ENCODE data around the gene CAMK2B. TPM values are rescaled to one million over a fixed set of nuclear protein-coding genes. Genes with fewer than 3 reads are reported as not detected.

CAMK2B gene
- polyA plus RNA-seq, 3 donors, result 1.6 to 2.7 (median 1.7) TPM

GRCh38 chr7:44259547-44260457 lies 65.6 kb downstream of the CAMK2B start:
- DNase-seq (ENCODE audit: low read depth in 3 of 3, low spot score in 2 of 3), result no peak

GRCh38 chr7:44258865-44259546 lies 66.4 kb downstream of the CAMK2B start:
- no peak for DNase-seq (ENCODE audit: low read depth in 3 of 3, low spot score in 2 of 3)

GRCh38 chr7:44258423-44258760 lies 67.0 kb downstream of the CAMK2B start:
- DNase-seq (ENCODE audit: low read depth in 3 of 3, low spot score in 2 of 3), result no peak

GRCh38 chr7:44257618-44258422 lies 67.6 kb downstream of the CAMK2B start:
- DNase-seq (ENCODE audit: low read depth in 3 of 3, low spot score in 2 of 3), result peak; percentile 15 to 27 (median 16)

GRCh38 chr7:44257213-44257612 lies 68.2 kb downstream of the CAMK2B start:
- no peak for DNase-seq (ENCODE audit: low read depth in 3 of 3, low spot score in 2 of 3)

GRCh38 chr7:44256459-44256858 lies 68.9 kb downstream of the CAMK2B start:
- no peak for DNase-seq (ENCODE audit: low read depth in 3 of 3, low spot score in 2 of 3)

GRCh38 chr7:44251881-44252280 lies 73.5 kb downstream of the CAMK2B start:
- no peak for DNase-seq (ENCODE audit: low read depth in 3 of 3, low spot score in 2 of 3)

- no peak for DNase-seq (ENCODE audit: low read depth in 3 of 3, low spot score in 2 of 3)
Measured at GRCh38 chr7:44251269-44251668, 74.1 kb downstream of the CAMK2B start.

- no peak for DNase-seq (ENCODE audit: low read depth in 3 of 3, low spot score in 2 of 3)
Measured at GRCh38 chr7:44249639-44250234, 75.7 kb downstream of the CAMK2B start.

GRCh38 chr7:44247868-44248651 lies 77.3 kb downstream of the CAMK2B start:
- DNase-seq (ENCODE audit: low read depth in 3 of 3, low spot score in 2 of 3), result no peak

- DNase-seq (ENCODE audit: low read depth in 3 of 3, low spot score in 2 of 3), result no peak
Measured at GRCh38 chr7:44246396-44247113, 78.8 kb downstream of the CAMK2B start.

- DNase-seq (ENCODE audit: low read depth in 3 of 3, low spot score in 2 of 3), result no peak
Measured at GRCh38 chr7:44244282-44244681, 81.1 kb downstream of the CAMK2B start.

GRCh38 chr7:44242091-44242490 lies 83.3 kb downstream of the CAMK2B start:
- DNase-seq (ENCODE audit: low read depth in 3 of 3, low spot score in 2 of 3), result no peak

- DNase-seq (ENCODE audit: low read depth in 3 of 3, low spot score in 2 of 3), result peak in 2 of 3 donors; percentile 42 to 53
Measured at GRCh38 chr7:44240983-44241510, 84.3 kb downstream of the CAMK2B start.

GRCh38 chr7:44240376-44240775 lies 85.0 kb downstream of the CAMK2B start:
- DNase-seq (ENCODE audit: low read depth in 3 of 3, low spot score in 2 of 3), result no peak

- DNase-seq (ENCODE audit: low read depth in 3 of 3, low spot score in 2 of 3), result no peak
Measured at GRCh38 chr7:44239361-44239760, 86.0 kb downstream of the CAMK2B start.

GRCh38 chr7:44238116-44238695 lies 87.2 kb downstream of the CAMK2B start:
- DNase-seq (ENCODE audit: low read depth in 3 of 3, low spot score in 2 of 3), result no peak

GRCh38 chr7:44237696-44238095 lies 87.7 kb downstream of the CAMK2B start:
- DNase-seq (ENCODE audit: low read depth in 3 of 3, low spot score in 2 of 3), result no peak

- no peak for DNase-seq (ENCODE audit: low read depth in 3 of 3, low spot score in 2 of 3)
Measured at GRCh38 chr7:44236333-44236728, 89.1 kb downstream of the CAMK2B start.

All from right renal cortex interstitium (tissue), 3 donors.